DMS 273 (cell line): ENCODE results near the gene NTRK2.
"Not testable (repeated sequence)": the region's sequence is repeated elsewhere in the genome, so short reads cannot be mapped to it uniquely, and the experiment has no call there.

Source experiments
- DNase-seq: peaks from one replicate; lab custom pipeline; 2025; ENCODE audit not compliant: unreplicated experiment; lab: John Stamatoyannopoulos, UW

Gene NTRK2

GRCh38 chr9:84875193-84875592 lies 205.7 kb downstream of the NTRK2 start:
- no peak for DNase-seq

GRCh38 chr9:84879631-84880030 lies 210.1 kb downstream of the NTRK2 start:
- no peak for DNase-seq

GRCh38 chr9:84880835-84881234 lies 211.3 kb downstream of the NTRK2 start:
- DNase-seq = no peak

GRCh38 chr9:84886866-84887265 lies 217.3 kb downstream of the NTRK2 start:
- DNase-seq = no peak

GRCh38 chr9:84891924-84892323 lies 222.4 kb downstream of the NTRK2 start:
- DNase-seq = no peak

- no peak for DNase-seq
These were observed 224.0 kb downstream of the NTRK2 start for GRCh38 chr9:84893419-84894128.

GRCh38 chr9:84894859-84895258 lies 225.3 kb downstream of the NTRK2 start:
- DNase-seq = no peak

GRCh38 chr9:84897362-84898094 lies 228.0 kb downstream of the NTRK2 start:
- no peak for DNase-seq

- no peak for DNase-seq
These were observed 228.7 kb downstream of the NTRK2 start for GRCh38 chr9:84898188-84898587.

- not testable (repeated sequence) for DNase-seq
These were observed 229.1 kb downstream of the NTRK2 start for GRCh38 chr9:84898618-84899017.

- no peak for DNase-seq
These were observed 229.8 kb downstream of the NTRK2 start for GRCh38 chr9:84899326-84899725.

GRCh38 chr9:84900421-84900820 lies 230.9 kb downstream of the NTRK2 start:
- DNase-seq = no peak

- no peak for DNase-seq
These were observed 234.4 kb downstream of the NTRK2 start for GRCh38 chr9:84903963-84904362.

GRCh38 chr9:84916769-84917168 lies 247.2 kb downstream of the NTRK2 start:
- DNase-seq = no peak

- DNase-seq = no peak
These were observed 248.0 kb downstream of the NTRK2 start for GRCh38 chr9:84917366-84918070.

- no peak for DNase-seq
These were observed 249.9 kb downstream of the NTRK2 start for GRCh38 chr9:84919440-84919839.

- DNase-seq = no peak
These were observed 251.6 kb downstream of the NTRK2 start for GRCh38 chr9:84921175-84921574.

- DNase-seq = no peak
These were observed 252.5 kb downstream of the NTRK2 start for GRCh38 chr9:84922051-84922450.

- DNase-seq = no peak
These were observed 254.7 kb downstream of the NTRK2 start for GRCh38 chr9:84924266-84924665.

- DNase-seq = no peak
These were observed 255.8 kb downstream of the NTRK2 start for GRCh38 chr9:84925225-84925872.

GRCh38 chr9:84926793-84927192 lies 257.3 kb downstream of the NTRK2 start:
- DNase-seq = no peak
